ENCODE data around the gene SHB.

SHB gene

GRCh38 chr9:37953206-37953774 is 115.7 kb downstream of the SHB start:
- in situ Hi-C loops (cut with HindIII; ENCODE audit: low pct_ligation_motif_present, low pct_unique_long_range_greater_than_20kb, low sequenced_read_pairs), result no loop called here
- DNase-seq, result no peak

GRCh38 chr9:37952731-37953130 is 116.3 kb downstream of the SHB start:
- in situ Hi-C loops (cut with HindIII; ENCODE audit: low pct_ligation_motif_present, low pct_unique_long_range_greater_than_20kb, low sequenced_read_pairs), result no loop called here
- DNase-seq, result no peak

- no peak for DNase-seq
- in situ Hi-C loops (cut with HindIII; ENCODE audit: low pct_ligation_motif_present, low pct_unique_long_range_greater_than_20kb, low sequenced_read_pairs), result no loop called here
Observed at GRCh38 chr9:37951671-37952449, 117.2 kb downstream of the SHB start.

- in situ Hi-C loops (cut with HindIII; ENCODE audit: low pct_ligation_motif_present, low pct_unique_long_range_greater_than_20kb, low sequenced_read_pairs), result no loop called here
- DNase-seq, result no peak
Observed at GRCh38 chr9:37950561-37950960, 118.5 kb downstream of the SHB start.

- in situ Hi-C loops (cut with HindIII; ENCODE audit: low pct_ligation_motif_present, low pct_unique_long_range_greater_than_20kb, low sequenced_read_pairs), result no loop called here
- DNase-seq, result peak; percentile 82
Observed at GRCh38 chr9:37949576-37949975, 119.5 kb downstream of the SHB start.

GRCh38 chr9:37948417-37948980 is 120.5 kb downstream of the SHB start:
- DNase-seq, result no peak
- in situ Hi-C loops (cut with HindIII; ENCODE audit: low pct_ligation_motif_present, low pct_unique_long_range_greater_than_20kb, low sequenced_read_pairs), result no loop called here

- in situ Hi-C loops (cut with HindIII; ENCODE audit: low pct_ligation_motif_present, low pct_unique_long_range_greater_than_20kb, low sequenced_read_pairs), result no loop called here
- DNase-seq, result no peak
Observed at GRCh38 chr9:37947977-37948376, 121.0 kb downstream of the SHB start.

GRCh38 chr9:37947471-37947870 is 121.6 kb downstream of the SHB start:
- DNase-seq, result no peak
- in situ Hi-C loops (cut with HindIII; ENCODE audit: low pct_ligation_motif_present, low pct_unique_long_range_greater_than_20kb, low sequenced_read_pairs), result no loop called here

GRCh38 chr9:37946971-37947370 is 122.1 kb downstream of the SHB start:
- no peak for DNase-seq

GRCh38 chr9:37946041-37946440 is 123.0 kb downstream of the SHB start:
- in situ Hi-C loops (cut with HindIII; ENCODE audit: low pct_ligation_motif_present, low pct_unique_long_range_greater_than_20kb, low sequenced_read_pairs), result no loop called here
- no peak for DNase-seq

More at GRCh38 chr9:37946971-37947370, 122.1 kb downstream of the SHB start:
- in situ Hi-C loops (cut with HindIII; ENCODE audit: low pct_ligation_motif_present, low pct_unique_long_range_greater_than_20kb, low sequenced_read_pairs), result no loop called here

GRCh38 chr9:37944671-37945481 is 124.2 kb downstream of the SHB start:
- peak; percentile 78 for DNase-seq
- in situ Hi-C loops (cut with HindIII; ENCODE audit: low pct_ligation_motif_present, low pct_unique_long_range_greater_than_20kb, low sequenced_read_pairs), result no loop called here

GRCh38 chr9:37944266-37944650 is 124.8 kb downstream of the SHB start:
- in situ Hi-C loops (cut with HindIII; ENCODE audit: low pct_ligation_motif_present, low pct_unique_long_range_greater_than_20kb, low sequenced_read_pairs), result no loop called here
- DNase-seq, result peak; percentile 39

GRCh38 chr9:37943345-37944265 is 125.4 kb downstream of the SHB start:
- in situ Hi-C loops (cut with HindIII; ENCODE audit: low pct_ligation_motif_present, low pct_unique_long_range_greater_than_20kb, low sequenced_read_pairs), result no loop called here
- peak; percentile 90 for DNase-seq

- in situ Hi-C loops (cut with HindIII; ENCODE audit: low pct_ligation_motif_present, low pct_unique_long_range_greater_than_20kb, low sequenced_read_pairs), result no loop called here
- DNase-seq, result no peak
Observed at GRCh38 chr9:37942621-37943344, 126.2 kb downstream of the SHB start.

GRCh38 chr9:37941253-37941652 is 127.8 kb downstream of the SHB start:
- no peak for DNase-seq
- in situ Hi-C loops (cut with HindIII; ENCODE audit: low pct_ligation_motif_present, low pct_unique_long_range_greater_than_20kb, low sequenced_read_pairs), result no loop called here

GRCh38 chr9:37939575-37940095 is 129.4 kb downstream of the SHB start:
- no peak for DNase-seq
- in situ Hi-C loops (cut with HindIII; ENCODE audit: low pct_ligation_motif_present, low pct_unique_long_range_greater_than_20kb, low sequenced_read_pairs), result no loop called here

- DNase-seq, result peak; percentile 35
- in situ Hi-C loops (cut with HindIII; ENCODE audit: low pct_ligation_motif_present, low pct_unique_long_range_greater_than_20kb, low sequenced_read_pairs), result no loop called here
Observed at GRCh38 chr9:37938121-37938891, 130.7 kb downstream of the SHB start.

Measured in ACHN (cell line).